Cerebellar cortex (tissue), 1 donor: ENCODE data around the gene KRT33A.
"Not testable (repeated sequence)": the region's sequence is repeated elsewhere in the genome, so short reads cannot be mapped to it uniquely, and the experiment has no call there.

Experiments used
- DNase-seq: peaks from one replicate; pipeline ENCODE4 v3.0.0-alpha.2; 2015; ENCODE audit warnings: low spot score

Gene KRT33A

GRCh38 chr17:41350381-41350878 is at the start of gene KRT33A:
Gene KRT33A (minus strand): TSS chr17:41350828. CDS start chr17:41350767, 61 bp downstream.
- not testable (repeated sequence) for DNase-seq

DNA sequence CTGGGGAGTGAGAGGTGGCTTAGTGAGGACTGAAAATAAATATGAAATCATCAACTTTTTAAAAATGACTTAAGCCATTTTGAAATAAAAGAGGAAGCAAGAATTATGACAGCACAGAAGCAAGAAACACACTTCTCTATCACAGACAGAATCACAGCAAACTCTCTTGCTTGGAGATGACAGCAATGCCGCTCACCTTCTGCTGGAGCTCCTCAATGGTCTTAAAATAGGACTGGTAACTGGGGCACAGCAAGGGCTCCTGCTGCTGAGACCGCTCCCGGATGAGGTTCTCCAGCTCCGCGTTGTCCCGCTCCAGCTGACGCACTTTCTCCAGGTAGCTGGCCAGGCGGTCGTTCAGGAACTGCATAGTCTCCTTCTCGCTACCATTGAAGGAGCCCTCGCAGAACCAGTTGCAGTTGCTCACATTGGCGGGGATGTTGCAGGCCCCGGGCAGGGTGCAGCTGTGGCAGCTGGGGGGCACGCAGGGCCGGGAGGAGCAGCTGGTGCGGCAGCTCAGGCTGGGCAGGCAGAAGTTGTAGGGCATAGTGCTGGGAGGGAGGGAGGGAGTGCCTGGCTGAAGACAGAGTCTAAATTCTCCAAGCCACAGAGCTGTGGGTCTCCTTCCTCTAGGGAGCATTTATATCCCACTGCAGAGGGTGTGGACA is 46.5 kb upstream of the KRT33A start, which contains the start of gene KRT31:
Gene KRT31 (minus strand): TSS at position 613 of the 665 bp plus-strand sequence. CDS start 69 bp downstream, at position 544.
- DNase-seq = peak; percentile 84

DNA sequence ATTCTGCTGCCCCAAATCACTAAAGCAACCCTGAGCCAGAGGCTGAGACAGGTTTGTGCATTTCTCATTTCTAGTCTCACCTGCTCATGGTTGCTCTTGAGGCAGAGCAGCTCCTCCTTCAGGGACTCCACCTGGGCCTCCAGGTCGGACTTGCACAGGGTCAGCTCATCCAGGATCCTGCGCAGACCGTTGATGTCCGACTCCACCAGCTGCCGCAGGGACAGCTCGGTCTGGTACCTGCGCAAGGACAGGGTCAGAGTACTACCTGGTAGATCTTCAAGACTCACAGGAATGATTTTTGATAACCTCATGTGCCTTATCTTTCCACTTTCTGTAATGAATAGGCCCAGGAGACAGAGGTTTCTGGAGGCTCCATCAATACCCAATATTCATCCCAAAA is 45.7 kb upstream of the KRT33A start:
- peak; percentile 55 for DNase-seq

GRCh38 chr17:41395611-41396010 is 45.0 kb upstream of the KRT33A start:
- DNase-seq = no peak

DNA sequence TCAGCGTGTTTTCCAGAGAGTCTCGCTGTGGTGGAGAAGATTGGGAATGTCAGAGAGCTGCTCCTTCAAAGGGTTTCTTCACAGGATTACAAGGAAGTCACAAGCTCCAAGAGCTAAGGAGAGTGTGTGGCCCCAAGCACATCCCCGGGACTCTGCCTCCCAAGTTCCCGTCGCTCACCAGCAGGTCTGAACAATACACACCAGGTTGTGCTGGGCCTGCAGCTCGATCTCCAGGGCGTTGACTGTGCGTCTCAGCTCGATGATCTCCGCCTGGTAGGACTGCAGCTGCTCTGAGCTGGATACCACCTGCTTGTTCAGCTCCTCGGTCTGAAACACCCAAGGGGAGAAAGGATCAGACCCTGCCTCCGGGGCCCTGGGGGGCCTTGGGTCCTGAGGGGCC is 44.4 kb upstream of the KRT33A start:
- DNase-seq = not testable (repeated sequence)

DNA sequence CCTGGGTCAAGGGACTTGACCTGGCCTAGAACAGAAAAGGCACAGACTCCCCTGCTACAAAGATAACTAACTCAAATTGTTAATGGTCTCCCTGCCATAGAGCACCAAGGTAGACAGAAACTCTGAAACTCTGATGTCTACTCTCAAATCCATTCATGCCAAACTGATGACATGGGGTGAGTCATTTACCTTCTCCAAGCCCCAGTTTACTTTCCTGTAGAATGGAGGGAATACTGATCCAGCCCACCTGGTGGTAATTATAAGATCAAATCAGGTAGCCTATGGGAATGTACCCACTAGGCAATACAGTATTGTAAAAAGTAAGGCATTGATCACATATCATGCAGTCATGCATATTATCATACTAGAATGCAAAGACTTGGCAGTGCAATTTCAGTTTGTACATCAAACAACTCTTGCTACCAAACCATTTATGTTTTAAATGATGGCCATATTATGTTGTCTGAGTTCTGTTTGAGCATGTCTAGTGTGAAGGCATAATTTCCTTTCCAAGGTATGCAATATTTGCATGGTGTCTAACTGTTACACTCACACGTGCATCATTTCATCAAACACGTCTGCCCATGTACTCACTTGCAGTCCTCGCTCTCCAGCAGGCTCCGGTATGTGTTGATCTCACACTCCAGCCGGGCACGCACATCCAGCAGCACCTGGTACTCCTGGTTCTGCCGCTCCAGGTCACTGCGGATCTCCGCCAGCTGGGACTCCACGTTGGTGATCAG is 43.8 kb upstream of the KRT33A start:
- peak; percentile 35 for DNase-seq

DNA sequence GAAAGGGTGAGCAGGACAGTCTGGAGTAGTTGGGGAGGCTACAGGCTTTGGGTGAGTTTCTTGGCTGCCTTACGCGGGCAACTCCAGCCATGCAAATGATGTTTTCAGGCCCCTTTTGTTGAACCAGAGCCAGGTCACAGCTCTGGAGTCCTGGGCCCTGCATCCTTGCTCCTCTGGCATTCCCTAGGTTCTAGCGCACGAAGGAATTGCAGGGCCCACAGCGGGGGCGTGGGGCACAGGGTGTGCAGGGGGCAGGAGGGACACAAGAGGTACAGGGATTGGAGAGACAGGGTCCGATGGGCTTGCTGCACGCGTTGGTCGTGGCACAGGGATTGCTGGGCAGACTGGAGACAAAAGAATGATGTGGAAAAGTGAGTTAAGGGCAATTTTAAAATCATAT is 43.2 kb upstream of the KRT33A start:
- no peak for DNase-seq

GRCh38 chr17:41393294-41393693 is 42.7 kb upstream of the KRT33A start:
- peak; percentile 44 for DNase-seq

- no peak for DNase-seq
Measured at GRCh38 chr17:41392278-41392677, 41.6 kb upstream of the KRT33A start.

DNA sequence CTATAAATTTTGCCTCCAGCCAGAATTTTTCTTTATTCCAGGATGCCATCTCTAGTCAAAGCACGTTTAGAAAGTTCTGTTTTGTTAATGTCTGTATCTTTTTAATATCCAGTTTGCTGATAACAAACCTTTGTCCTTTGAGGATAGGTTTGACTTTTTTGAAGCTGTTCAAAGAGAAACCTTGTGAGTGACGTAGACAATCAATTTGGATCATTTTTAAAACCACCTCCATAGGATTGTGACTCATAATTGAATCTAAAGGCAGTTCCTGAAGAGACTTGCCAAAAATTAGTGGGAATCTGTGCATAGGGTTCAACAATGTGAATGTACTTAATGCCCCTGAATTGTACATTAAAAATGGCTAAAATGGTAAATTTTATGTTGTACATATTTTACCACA is 40.9 kb upstream of the KRT33A start:
- no peak for DNase-seq

- no peak for DNase-seq
Measured at GRCh38 chr17:41390411-41390938, 39.8 kb upstream of the KRT33A start.

DNA sequence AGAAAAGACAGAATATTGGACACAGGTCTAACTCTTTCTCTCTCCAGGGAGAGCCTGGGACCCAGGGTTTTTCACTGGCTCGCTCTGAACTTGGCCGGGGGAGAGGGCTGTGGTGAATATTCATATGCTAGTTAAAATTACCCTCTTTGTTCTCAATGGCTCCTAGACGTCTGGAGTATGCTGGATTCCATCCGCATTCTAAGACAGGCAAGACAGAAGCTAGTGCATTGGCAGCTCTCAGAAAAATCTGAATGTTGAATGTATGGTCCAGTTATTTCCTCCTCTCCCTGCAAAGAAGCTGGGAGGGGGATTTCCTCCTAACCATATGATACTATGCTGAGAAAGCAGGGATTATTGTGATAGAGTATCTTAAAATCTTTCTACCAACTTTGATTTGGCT is 37.0 kb upstream of the KRT33A start:
- DNase-seq = no peak

DNA sequence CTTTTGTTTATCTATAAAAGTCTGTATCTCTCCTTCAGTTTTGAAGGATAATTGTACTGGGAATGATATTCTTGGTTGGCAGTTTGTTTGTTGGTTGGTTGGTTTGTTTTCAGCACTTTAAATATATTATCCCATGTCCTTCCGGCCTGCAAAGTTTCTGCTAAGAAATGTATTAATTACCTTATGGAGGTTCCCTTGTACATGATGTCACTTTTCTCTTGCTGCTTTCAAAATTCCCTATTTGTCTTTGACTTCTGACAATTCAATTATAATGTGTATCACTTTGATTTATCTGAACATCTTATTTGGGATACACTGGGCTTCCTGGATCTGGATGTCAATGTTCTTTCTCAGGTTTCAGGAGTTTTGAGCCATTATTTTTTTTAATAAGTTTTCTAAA is 35.6 kb upstream of the KRT33A start:
- DNase-seq = no peak

DNA sequence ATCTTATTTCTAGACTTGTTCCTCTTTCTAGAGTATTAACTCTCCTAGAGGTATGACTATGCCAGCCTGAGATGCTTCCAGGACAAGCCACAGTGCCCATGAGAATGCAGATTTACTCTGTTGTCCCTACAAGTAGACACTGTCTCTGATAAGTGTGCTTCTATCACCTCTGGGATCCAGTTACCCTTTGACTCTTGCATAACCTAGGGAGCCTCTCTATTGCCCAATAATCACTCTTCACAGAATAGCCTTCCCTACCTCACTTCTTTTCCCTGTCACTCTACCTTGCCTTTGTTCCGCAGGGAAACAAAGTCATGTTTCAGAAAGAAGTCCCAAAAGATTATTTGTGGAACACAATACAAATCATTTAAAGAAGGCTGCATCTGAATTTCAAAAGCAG is 33.1 kb upstream of the KRT33A start:
- DNase-seq = no peak

- DNase-seq = no peak
Measured at GRCh38 chr17:41382394-41382793, 31.8 kb upstream of the KRT33A start.

GRCh38 chr17:41381943-41382342 is 31.3 kb upstream of the KRT33A start, which contains the start of gene KRT34:
Gene KRT34 (minus strand): TSS chr17:41382306. CDS start chr17:41382246, 60 bp downstream.
- not testable (repeated sequence) for DNase-seq

DNA sequence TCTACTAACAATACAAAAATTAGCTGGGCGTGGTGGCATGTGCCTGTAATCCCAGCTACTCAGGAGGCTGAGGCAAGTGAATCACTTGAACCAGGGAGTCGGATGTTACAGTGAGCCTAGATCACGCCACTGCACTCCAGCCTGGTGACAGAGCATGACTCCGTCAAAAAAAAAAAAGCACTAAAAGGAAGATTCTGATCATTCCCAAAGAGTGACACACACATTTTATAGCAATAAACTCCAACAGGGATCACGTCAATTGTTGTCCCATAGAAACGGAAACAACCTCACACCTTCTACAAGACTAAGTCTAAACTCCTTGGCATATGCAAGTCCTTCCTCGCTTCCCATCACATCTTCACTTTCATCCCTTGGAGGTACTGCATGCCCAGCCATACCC is 29.5 kb upstream of the KRT33A start:
- not testable (repeated sequence) for DNase-seq

DNA sequence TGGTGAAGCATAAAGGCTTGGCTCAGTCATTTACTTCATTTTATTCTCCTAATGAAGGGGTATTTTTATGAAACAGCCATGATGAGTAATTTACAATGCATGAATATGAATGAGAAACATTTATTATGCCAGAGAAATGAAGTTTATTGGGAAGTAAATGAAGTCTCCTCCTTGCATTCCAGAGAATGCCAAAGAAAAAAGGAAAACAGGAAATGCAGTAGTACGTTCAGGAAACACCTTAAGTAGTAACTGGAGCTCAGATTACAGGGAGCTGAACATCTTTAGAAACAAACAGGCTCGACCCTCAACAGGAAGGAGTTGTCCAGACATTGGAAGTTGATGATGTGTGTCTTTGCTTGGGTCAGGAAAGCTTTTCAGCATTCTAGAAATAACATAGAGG is 26.9 kb upstream of the KRT33A start:
- no peak for DNase-seq

GRCh38 chr17:41369713-41370112 is 19.1 kb upstream of the KRT33A start, which contains the start of gene KRT33B:
Gene KRT33B (minus strand): TSS chr17:41369813. CDS start chr17:41369750, 63 bp downstream.
- no peak for DNase-seq

- DNase-seq = no peak
Measured at GRCh38 chr17:41369023-41369422, 18.4 kb upstream of the KRT33A start.

DNA sequence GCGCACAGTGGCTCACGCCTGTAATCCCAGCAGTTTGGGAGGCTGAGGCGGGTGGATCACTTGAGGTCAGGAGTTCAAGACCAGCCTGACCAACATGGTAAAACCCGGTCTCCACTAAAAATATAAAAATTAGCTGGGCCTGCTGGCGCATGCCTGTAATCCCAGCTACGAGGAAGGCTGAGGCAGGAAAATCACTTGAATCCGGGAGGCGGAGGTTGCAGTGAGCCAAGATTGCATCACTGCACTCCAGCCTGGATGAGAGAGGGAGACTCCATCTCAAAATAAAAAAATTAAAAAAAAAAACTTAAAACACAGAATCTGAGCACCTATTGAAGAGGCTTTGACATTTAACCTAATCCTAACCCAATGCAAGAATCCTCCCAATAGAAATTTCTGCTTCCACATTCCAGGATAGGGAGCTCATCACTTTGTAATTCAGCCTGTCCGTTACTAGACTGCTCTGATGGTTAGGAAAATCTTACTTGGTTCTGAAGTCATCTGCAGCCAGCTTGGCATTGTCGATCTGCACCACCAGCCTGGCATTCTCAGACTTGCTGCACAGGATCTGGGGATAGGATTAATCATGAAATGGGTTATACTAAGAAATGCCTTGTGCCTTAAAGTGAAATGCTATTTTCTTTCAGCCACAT is 16.9 kb upstream of the KRT33A start:
- DNase-seq = no peak

DNA sequence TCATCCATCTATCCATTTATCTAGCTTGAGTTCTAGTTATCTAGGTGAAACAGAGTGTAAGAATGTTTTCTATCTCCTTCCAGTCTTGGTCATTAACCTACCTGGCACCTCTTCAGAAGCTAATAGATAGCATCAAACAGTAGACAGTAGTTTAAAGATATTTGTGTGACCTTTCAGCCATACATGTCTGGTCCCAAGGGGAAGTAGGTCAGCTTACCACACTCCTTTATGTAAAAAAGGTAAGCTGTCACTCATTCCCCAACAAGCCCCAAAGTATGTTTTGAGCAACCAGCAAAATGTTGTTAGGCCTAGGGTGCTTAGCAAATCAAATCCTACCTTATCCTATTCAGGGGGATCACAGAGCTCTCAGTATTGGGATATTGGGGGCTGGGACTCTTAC is 15.4 kb upstream of the KRT33A start:
- no peak for DNase-seq
